ENCODE measurements around the gene LSAMP.

Gene LSAMP

DNA sequence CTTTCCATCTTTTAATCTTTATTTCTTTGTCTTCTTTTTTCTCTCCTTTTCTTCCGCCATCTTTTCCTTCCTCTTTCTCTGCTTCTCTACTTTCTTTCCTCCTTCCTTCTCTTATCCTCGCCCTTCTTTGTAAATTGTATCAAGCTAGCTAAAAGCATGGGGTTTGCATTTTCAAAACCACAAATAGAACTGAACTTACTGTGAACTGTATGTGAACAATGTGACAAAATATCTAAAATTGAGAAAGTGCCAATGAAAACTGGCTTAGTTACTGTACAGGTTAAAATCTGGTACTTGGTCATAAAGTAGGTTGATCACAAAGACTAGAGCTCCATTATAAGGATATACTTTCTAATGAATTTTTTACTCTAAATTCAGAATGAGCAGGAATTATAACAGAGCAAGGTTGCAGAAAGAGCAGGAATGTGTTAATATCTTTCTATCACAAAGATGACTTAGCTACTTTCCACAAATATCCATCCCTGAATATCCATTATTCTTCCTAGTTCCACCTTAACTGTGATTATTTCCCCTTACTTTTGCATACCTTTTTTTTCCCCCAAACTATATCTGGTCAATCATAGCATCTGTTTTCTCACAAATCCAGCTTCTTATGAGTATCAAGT lies 122.4 kb downstream of the LSAMP start:
- Histone ChIP-seq H3K4me1 (ENCODE audit: control insufficient read depth, insufficient read depth, low read length) (no peaks in the 10 kb centered on the region), H3K27ac (ENCODE audit: extremely low read depth, low read depth, low read length) (no peak overlapping the region), H3K9me3 (ENCODE audit: control insufficient read depth, insufficient read depth, low read depth, low read length) (no peaks in the 10 kb centered on the region), H3K36me3 (ENCODE audit: control insufficient read depth in 2 of 2, insufficient read depth in 1 of 2, low read length in 2 of 2) (no peaks in the 10 kb centered on the region), H3K4me3 (ENCODE audit: low read depth, low read length) (no peak overlapping the region)
- CTCF ChIA-PET = no interaction called here
- TF ChIP-seq ZNF148 (tag by site-specific recombination; IDR thresholded peaks at IDR 0.05; ENCODE audit: borderline replicate concordance) (no peak), ZEB2 (tag by site-specific recombination; IDR thresholded peaks at IDR 0.05) (no peak), ZNF24 (tag by site-specific recombination; IDR thresholded peaks at IDR 0.05) (no peak), SP2 (tag by site-specific recombination; IDR thresholded peaks at IDR 0.05) (no peak), SP7 (tag by site-specific recombination; IDR thresholded peaks at IDR 0.05) (no peak), ZNF473 (tag by site-specific recombination; IDR thresholded peaks at IDR 0.05) (no peak), OSR2 (tag by site-specific recombination; IDR thresholded peaks at IDR 0.05) (no peak), GLIS1 (tag by site-specific recombination; IDR thresholded peaks at IDR 0.05) (no peak)
- POLR2A ChIA-PET = no interaction called here

- H3K36me3 ChIP-seq (ENCODE audit: control insufficient read depth in 2 of 2, insufficient read depth in 1 of 2, low read length in 2 of 2) = no peaks in the 10 kb centered on the region
- H3K4me3 ChIP-seq (ENCODE audit: low read depth, low read length) = no peak overlapping the region
- ChIA-PET POLR2A (no interaction called here), CTCF (no interaction called here)
- H3K27ac ChIP-seq (ENCODE audit: extremely low read depth, low read depth, low read length) = no peak overlapping the region
- H3K4me1 ChIP-seq (ENCODE audit: control insufficient read depth, insufficient read depth, low read length) = no peaks in the 10 kb centered on the region
- TF ChIP-seq, protein P1, sequence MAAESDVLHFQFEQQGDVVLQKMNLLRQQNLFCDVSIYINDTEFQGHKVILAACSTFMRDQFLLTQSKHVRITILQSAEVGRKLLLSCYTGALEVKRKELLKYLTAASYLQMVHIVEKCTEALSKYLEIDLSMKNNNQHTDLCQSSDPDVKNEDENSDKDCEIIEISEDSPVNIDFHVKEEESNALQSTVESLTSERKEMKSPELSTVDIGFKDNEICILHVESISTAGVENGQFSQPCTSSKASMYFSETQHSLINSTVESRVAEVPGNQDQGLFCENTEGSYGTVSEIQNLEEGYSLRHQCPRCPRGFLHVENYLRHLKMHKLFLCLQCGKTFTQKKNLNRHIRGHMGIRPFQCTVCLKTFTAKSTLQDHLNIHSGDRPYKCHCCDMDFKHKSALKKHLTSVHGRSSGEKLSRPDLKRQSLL (tag by site-specific recombination; IDR thresholded peaks at IDR 0.05) = no peak
- no peak for TF ChIP-seq ZBTB21 (tag by site-specific recombination; IDR thresholded peaks at IDR 0.05)
- no peak for TF ChIP-seq ZNF580 (tag by site-specific recombination; IDR thresholded peaks at IDR 0.05)
- no peak for TF ChIP-seq HOXC10 (CRISPR knock-in tag; IDR thresholded peaks at IDR 0.05)
- no peak for TF ChIP-seq ZNF664 (tag by site-specific recombination; IDR thresholded peaks at IDR 0.05)
- no peak for TF ChIP-seq GLIS2 (tag by site-specific recombination; IDR thresholded peaks at IDR 0.05)
- no peak for TF ChIP-seq ZNF26 (tag by site-specific recombination; IDR thresholded peaks at IDR 0.05)
- TF ChIP-seq ZNF843 (tag by site-specific recombination; IDR thresholded peaks at IDR 0.05) = no peak
- TF ChIP-seq ZNF138 (tag by site-specific recombination; IDR thresholded peaks at IDR 0.05; ENCODE audit: borderline replicate concordance) = no peak
- no peak for TF ChIP-seq ZEB2 (tag by site-specific recombination; IDR thresholded peaks at IDR 0.05)
- no peak for TF ChIP-seq YY1 (tag by site-specific recombination; IDR thresholded peaks at IDR 0.05)
- TF ChIP-seq FEZF1 (tag by site-specific recombination; IDR thresholded peaks at IDR 0.05) = no peak
- H3K9me3 ChIP-seq (ENCODE audit: control insufficient read depth, insufficient read depth, low read depth, low read length) = no peaks in the 10 kb centered on the region
These were observed 126.9 kb downstream of the LSAMP start for GRCh38 chr3:116318370-116318769.
